HEK293 (cell line): Measurements from ENCODE around the gene GOLGA3.

Experiments
- CTCF ChIA-PET: fragments of 350-600 bp; formaldehyde crosslinking; extraction: SDS; loops from one replicate; lab custom pipeline; 2021; ENCODE audit warnings: antibody characterized with exemption; lab: Yijun Ruan, JAX
- POLR2A ChIA-PET: fragments of 300-600 bp; formaldehyde crosslinking; extraction: SDS; loops from one replicate; lab custom pipeline; 2020; ENCODE audit warnings: antibody characterized with exemption, inconsistent platforms; lab: Yijun Ruan, JAX
- H3K27ac ChIP-seq: fragments of 200-500 bp; sonication (Bioruptor generic); 2 replicates; pipeline ENCODE4 v1.5.1; 2014; ENCODE audit warnings: low read depth, low read length, control low read depth, inconsistent platforms; ENCODE audit errors: extremely low read depth
- H3K36me3 ChIP-seq, 2 experiments: fragments of 200-500 bp in 1 of 2; sonication (Bioruptor generic) in 1 of 2; 1 replicate in 1 of 2; 2 replicates in 1 of 2; pipeline ENCODE4 v1.5.1; 2014 to 2017; ENCODE audit warnings: inconsistent platforms in 2 of 2, low read length in 2 of 2; ENCODE audit not compliant: control insufficient read depth in 2 of 2, insufficient read depth in 1 of 2
- H3K4me1 ChIP-seq: fragments of 200-500 bp; sonication (Bioruptor generic); 2 replicates; pipeline ENCODE4 v1.5.1; 2014; ENCODE audit warnings: mild to moderate bottlenecking, low read length, inconsistent platforms; ENCODE audit not compliant: control insufficient read depth, insufficient read depth
- H3K4me3 ChIP-seq: 2 replicates; pipeline ENCODE4 v1.5.1; 2011; ENCODE audit warnings: low read depth, mild to moderate bottlenecking, control low read depth, low read length, moderate library complexity
- H3K9me3 ChIP-seq: fragments of 200-500 bp; sonication (Bioruptor generic); 2 replicates; pipeline ENCODE4 v1.5.1; 2014; ENCODE audit warnings: low read depth, low read length, inconsistent platforms; ENCODE audit not compliant: control insufficient read depth, insufficient read depth
- HOXC10 ChIP-seq: sonication (generic); formaldehyde crosslinking; IDR thresholded peaks from 2 replicates; pipeline ENCODE4 v1.8.1; 2023; ENCODE audit warnings: mild to moderate bottlenecking, missing genetic modification reagents
- KLF17 ChIP-seq: fragments of 450-650 bp; formaldehyde crosslinking; IDR thresholded peaks from 2 replicates; pipeline ENCODE4 v1.5.1; 2016; ENCODE audit warnings: missing biosample characterization, missing genetic modification characterization
- PRDM1 ChIP-seq: fragments of 450-650 bp; formaldehyde crosslinking; IDR thresholded peaks from 2 replicates; pipeline ENCODE4; 2016; ENCODE audit warnings: missing biosample characterization, missing genetic modification characterization
- PRDM2 ChIP-seq: fragments of 450-650 bp; formaldehyde crosslinking; IDR thresholded peaks from 2 replicates; pipeline ENCODE4 v1.5.1; 2016; ENCODE audit warnings: missing biosample characterization, missing genetic modification characterization, borderline replicate concordance
- PRDM4 ChIP-seq: fragments of 450-650 bp; formaldehyde crosslinking; IDR thresholded peaks from 2 replicates; pipeline ENCODE4 v1.5.1; 2017; ENCODE audit warnings: missing biosample characterization, missing genetic modification characterization
- SCRT1 ChIP-seq: fragments of 450-650 bp; formaldehyde crosslinking; IDR thresholded peaks from 2 replicates; pipeline ENCODE4 v1.5.1; 2016; ENCODE audit warnings: missing biosample characterization, missing genetic modification characterization, borderline replicate concordance
- SP2 ChIP-seq: fragments of 450-650 bp; formaldehyde crosslinking; IDR thresholded peaks from 2 replicates; pipeline ENCODE4 v1.5.1; 2016; ENCODE audit warnings: missing biosample characterization, missing genetic modification characterization
- TRIM28 ChIP-seq: IDR thresholded peaks from 2 replicates; pipeline ENCODE4 v1.6.1; 2011; ENCODE audit warnings: low read length, control low read depth, borderline replicate concordance
- YY1 ChIP-seq: fragments of 450-650 bp; formaldehyde crosslinking; IDR thresholded peaks from 2 replicates; pipeline ENCODE4 v1.5.1; 2018; ENCODE audit warnings: missing biosample characterization, missing genetic modification characterization
- ZFP41 ChIP-seq: fragments of 450-650 bp; formaldehyde crosslinking; IDR thresholded peaks from 2 replicates; pipeline ENCODE4 v1.5.1; 2016; ENCODE audit warnings: missing biosample characterization, missing genetic modification characterization, borderline replicate concordance
- ZNF184 ChIP-seq: fragments of 450-650 bp; IDR thresholded peaks from 2 replicates; pipeline ENCODE4 v1.5.1; 2018; ENCODE audit warnings: missing biosample characterization, mild to moderate bottlenecking, missing genetic modification characterization
- ZNF266 ChIP-seq: fragments of 450-650 bp; formaldehyde crosslinking; IDR thresholded peaks from 2 replicates; pipeline ENCODE4 v1.5.1; 2016; ENCODE audit warnings: missing biosample characterization, missing genetic modification characterization, low read depth
- ZNF48 ChIP-seq: fragments of 450-650 bp; formaldehyde crosslinking; IDR thresholded peaks from 2 replicates; pipeline ENCODE4 v1.5.1; 2016; ENCODE audit warnings: missing biosample characterization, missing genetic modification characterization
- ZNF514 ChIP-seq: fragments of 450-650 bp; formaldehyde crosslinking; IDR thresholded peaks from 2 replicates; pipeline ENCODE4 v1.5.1; 2016; ENCODE audit warnings: missing biosample characterization, missing genetic modification characterization
- ZNF530 ChIP-seq: fragments of 450-650 bp; formaldehyde crosslinking; IDR thresholded peaks from 2 replicates; pipeline ENCODE4 v1.5.1; 2016; ENCODE audit warnings: low read depth, missing biosample characterization, missing genetic modification characterization
- ZNF571 ChIP-seq: fragments of 450-650 bp; formaldehyde crosslinking; IDR thresholded peaks from 2 replicates; pipeline ENCODE4 v1.5.0; 2017; ENCODE audit warnings: missing biosample characterization, missing genetic modification characterization
- ZNF621 ChIP-seq: fragments of 450-650 bp; formaldehyde crosslinking; IDR thresholded peaks from 2 replicates; pipeline ENCODE4 v1.5.1; 2017; ENCODE audit warnings: missing biosample characterization, missing genetic modification characterization
- ZNF660 ChIP-seq: fragments of 450-650 bp; IDR thresholded peaks from 2 replicates; pipeline ENCODE4 v1.5.1; 2018; ENCODE audit warnings: missing biosample characterization, mild to moderate bottlenecking, missing genetic modification characterization
- ZSCAN5A ChIP-seq: fragments of 450-650 bp; formaldehyde crosslinking; IDR thresholded peaks from 2 replicates; pipeline ENCODE4 v1.5.1; 2016; ENCODE audit warnings: missing biosample characterization, missing genetic modification characterization

The GOLGA3 gene

GRCh38 chr12:132813443-132813842 lies 15.2 kb downstream of the GOLGA3 start:
- ChIA-PET CTCF (no interaction called here), POLR2A (no interaction called here)
- no peaks in the 10 kb centered on the region for H3K4me1 ChIP-seq
- TF ChIP-seq SP2 (tag by site-specific recombination) (no peak), ZNF184 (tag by site-specific recombination) (no peak), HOXC10 (CRISPR knock-in tag) (no peak), ZNF621 (no peak), PRDM4 (no peak), SCRT1 (tag by site-specific recombination) (no peak), ZNF571 (no peak), ZNF266 (tag by site-specific recombination) (no peak), ZSCAN5A (tag by site-specific recombination) (no peak), PRDM1 (tag by site-specific recombination) (no peak), ZNF530 (tag by site-specific recombination) (no peak), PRDM2 (tag by site-specific recombination) (no peak), ZFP41 (tag by site-specific recombination) (no peak), ZNF48 (tag by site-specific recombination) (no peak), KLF17 (no peak), ZNF660 (tag by site-specific recombination) (no peak), TRIM28 (no peak), ZNF514 (no peak), YY1 (tag by site-specific recombination) (no peak)
- TF ChIP-seq, all 188 proteins: peak for 0
- Histone ChIP-seq H3K4me3 (no peak overlapping the region), H3K36me3 (peaks cover 23 to 79% of the 10 kb centered on the region in 2 experiments; a peak in 2 of 3 replicates), H3K9me3 (no peaks in the 10 kb centered on the region), H3K27ac (no peak overlapping the region)
